GM19452 (cell line): Measurements from ENCODE around the gene CMSS1.

ENCODE experiments used
- ATAC-seq: cut with Tn5 transposase; IDR thresholded peaks from one replicate; pipeline ENCODE4 v1.9.1; 2021; ENCODE audit not compliant: unreplicated experiment

CMSS1 gene

GRCh38 chr3:99899603-99900002 is 81.9 kb downstream of the CMSS1 start:
- no peak for ATAC-seq

- no peak for ATAC-seq
Measured at GRCh38 chr3:99900248-99900647, 82.6 kb downstream of the CMSS1 start.

DNA sequence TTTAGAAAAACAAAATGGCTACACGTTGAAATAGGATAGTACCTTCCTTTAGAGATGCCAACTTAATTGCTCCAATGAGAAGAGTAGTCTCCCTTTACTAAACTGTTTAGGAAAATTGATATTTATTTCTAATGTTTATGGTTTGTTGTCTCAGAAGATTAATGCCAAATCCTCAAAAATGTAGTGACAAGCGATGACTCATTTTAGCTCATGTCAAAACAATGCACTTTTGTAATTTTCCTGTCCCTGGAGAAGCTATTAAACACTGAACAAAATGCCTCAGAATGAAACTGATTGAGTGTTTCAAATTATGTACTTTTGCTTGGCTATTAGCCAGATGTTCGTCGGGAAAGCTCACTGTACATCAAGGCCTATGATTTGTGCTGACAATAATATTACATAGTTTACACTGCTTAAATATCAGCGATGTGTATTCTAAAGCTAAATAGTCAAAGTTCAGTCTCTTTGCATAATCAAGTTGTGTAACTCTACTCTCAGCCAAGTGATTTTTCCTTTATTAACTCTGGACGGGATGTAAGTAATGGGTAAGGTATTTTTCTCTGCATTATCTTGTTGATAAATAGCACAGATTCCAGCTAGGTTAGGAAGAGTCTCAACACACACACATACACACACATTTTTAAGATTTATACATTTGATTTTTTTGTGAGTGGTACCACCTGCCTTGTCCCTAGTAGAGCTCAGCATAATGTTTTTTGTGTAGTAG is 83.7 kb downstream of the CMSS1 start:
- no peak for ATAC-seq

DNA sequence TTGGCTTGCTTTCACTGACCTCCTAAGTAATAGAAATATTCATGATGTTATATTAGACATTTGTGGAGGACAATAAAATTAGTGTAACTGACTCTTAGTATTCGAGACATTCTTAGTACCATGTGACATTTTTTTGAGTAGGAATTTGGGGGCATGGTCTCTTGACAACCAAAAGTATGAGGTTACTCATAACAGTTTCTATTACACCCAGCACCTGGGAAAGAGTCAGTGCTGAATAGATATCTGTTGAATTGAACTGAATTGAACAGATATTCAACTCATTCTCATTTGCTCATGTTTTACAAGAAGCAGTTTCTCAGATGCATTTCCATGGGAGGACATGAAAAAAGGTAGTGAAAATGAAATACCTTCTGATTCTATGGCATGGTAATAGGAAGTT is 84.4 kb downstream of the CMSS1 start:
- no peak for ATAC-seq

DNA sequence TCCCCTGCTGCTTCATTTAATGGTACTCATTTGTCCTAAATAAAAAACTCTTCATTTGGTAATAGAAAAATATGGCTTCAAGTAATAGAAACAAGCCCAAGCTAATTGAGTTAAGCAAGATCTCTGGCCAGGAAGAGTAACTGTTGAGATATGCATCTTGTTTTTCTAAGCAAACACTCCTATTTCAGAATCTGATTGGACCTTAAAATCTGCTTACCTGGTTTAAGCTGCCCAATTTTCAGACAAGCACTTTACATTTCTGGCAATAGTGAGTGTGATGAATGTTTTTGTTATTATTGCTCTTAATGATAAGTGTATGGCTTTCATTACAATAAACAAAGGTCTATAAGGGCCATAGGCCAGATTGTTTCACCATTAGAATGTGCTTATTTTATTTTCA is 86.2 kb downstream of the CMSS1 start:
- ATAC-seq, result no peak

DNA sequence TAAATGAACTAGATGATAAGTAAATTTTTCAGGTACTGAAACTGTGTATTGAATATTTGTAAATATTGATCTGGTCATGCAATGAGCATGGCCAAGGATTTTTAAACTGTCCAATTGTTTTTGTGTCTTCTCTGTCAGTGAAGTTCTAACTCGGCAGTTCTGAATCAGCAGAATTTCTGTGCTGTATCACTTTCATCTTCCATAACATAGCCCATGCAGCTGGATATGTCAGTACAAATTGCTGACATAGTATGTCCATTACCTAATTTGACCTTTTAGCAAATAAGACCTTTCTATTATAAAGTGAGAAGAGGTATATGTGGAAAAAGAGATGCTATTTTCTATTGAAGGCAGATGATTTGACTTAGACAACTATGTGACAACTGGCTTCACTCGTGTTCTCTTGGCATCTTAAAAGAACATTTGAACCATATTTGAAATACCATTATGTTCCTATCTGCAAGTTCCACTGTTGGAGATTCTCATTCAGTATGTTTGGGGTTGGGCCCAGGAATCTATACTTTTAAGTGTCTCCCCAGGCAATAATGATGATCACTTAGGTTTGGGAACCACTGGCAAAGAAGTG is 90.4 kb downstream of the CMSS1 start:
- ATAC-seq, result no peak

DNA sequence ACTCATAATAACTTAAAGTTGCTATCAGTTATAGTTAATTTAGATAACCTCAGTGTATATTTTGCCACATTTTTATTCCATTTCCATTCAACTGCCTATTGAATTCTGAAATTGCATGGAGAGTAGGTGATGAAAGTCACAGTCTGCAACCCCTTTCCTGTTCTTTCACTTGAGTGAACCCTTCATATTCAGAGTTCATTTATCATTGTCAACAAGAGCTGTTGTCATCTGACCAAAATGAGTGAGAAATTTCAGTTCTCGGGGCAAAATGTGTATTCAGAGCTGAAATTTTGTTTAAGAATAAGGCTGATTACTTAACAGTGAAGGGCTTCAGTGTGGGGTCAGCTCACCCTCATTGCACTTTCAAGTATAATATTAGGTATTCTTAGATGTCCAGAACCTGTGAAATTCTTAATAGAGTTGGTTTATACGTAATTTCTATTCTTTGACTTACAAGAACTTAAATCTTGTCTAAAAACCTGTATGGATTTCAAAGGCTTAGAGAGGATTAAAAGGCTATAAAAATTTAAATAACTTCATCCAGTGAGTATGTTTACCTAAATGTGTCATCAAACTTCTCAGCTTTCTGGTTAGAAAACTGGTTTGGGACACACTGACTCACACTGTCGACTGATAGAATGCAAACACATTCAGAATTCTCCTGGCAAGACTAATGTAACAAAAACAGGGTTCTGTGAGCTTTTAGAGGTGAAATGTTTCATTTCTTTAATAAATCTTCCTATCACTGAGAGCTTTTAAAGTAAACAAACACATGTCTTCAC is 92.2 kb downstream of the CMSS1 start:
- ATAC-seq, result no peak

- ATAC-seq, result no peak
Measured at GRCh38 chr3:99910752-99911290, 93.2 kb downstream of the CMSS1 start.

- ATAC-seq, result no peak
Measured at GRCh38 chr3:99911433-99911832, 93.8 kb downstream of the CMSS1 start.

- no peak for ATAC-seq
Measured at GRCh38 chr3:99915906-99916432, 98.3 kb downstream of the CMSS1 start.

GRCh38 chr3:99918715-99919114 is 101.1 kb downstream of the CMSS1 start:
- ATAC-seq, result no peak

GRCh38 chr3:99919694-99920093 is 102.0 kb downstream of the CMSS1 start:
- ATAC-seq, result no peak

GRCh38 chr3:99920481-99921376 is 103.1 kb downstream of the CMSS1 start:
- peak; percentile 53 for ATAC-seq

DNA sequence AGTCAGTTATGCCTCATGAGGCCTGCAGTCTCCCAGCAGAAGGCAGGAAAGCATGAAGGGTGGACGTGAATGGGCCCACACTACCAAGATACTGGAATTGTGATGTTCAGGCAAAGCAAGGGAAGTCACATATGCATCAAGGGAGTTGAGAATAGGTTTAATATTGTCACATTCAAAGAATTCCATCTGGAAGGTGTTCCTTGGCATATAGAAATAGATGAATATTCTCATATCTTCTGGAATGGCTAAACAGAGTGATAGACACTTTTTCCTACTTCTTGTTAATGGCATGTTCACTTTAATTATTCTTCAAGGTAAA is 103.7 kb downstream of the CMSS1 start:
- ATAC-seq, result no peak

DNA sequence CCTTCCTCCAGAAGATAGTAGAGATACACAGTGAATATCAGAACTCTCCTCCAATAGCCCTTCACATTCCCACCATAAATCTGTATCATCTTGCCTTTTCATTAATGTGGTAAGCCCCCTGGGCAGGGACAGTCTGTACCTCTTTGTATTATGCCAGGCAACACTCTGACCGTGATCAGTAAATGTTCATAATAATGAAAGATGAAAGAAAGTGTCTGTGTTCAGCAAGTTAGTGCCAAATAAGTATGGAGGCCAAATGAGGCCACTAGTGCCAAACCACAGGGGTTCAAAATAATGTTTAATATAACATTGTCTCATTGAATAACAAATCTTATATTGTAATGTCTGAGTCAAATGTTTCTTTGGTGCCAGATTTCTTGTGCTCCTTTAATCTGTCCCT is 104.3 kb downstream of the CMSS1 start:
- ATAC-seq, result no peak

DNA sequence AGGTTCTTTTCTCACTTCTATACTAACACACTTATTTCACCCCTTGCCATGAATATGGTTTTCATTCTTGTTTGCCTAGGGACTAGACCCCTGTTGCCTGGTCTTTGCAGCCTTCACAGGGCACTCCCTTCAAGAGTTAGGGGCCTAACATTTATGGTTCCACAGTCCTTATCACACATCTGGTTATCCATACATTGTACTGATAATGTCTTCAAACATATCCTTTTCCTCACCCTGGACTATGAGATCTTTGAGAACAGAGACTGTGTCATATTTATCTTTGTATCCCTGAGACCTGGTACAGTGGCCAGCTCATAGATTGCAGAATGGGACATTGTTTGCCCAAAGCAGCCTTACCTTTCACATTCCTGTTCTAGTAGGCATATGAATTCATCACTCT is 106.2 kb downstream of the CMSS1 start:
- no peak for ATAC-seq

- no peak for ATAC-seq
Measured at GRCh38 chr3:99925584-99926230, 108.0 kb downstream of the CMSS1 start.

DNA sequence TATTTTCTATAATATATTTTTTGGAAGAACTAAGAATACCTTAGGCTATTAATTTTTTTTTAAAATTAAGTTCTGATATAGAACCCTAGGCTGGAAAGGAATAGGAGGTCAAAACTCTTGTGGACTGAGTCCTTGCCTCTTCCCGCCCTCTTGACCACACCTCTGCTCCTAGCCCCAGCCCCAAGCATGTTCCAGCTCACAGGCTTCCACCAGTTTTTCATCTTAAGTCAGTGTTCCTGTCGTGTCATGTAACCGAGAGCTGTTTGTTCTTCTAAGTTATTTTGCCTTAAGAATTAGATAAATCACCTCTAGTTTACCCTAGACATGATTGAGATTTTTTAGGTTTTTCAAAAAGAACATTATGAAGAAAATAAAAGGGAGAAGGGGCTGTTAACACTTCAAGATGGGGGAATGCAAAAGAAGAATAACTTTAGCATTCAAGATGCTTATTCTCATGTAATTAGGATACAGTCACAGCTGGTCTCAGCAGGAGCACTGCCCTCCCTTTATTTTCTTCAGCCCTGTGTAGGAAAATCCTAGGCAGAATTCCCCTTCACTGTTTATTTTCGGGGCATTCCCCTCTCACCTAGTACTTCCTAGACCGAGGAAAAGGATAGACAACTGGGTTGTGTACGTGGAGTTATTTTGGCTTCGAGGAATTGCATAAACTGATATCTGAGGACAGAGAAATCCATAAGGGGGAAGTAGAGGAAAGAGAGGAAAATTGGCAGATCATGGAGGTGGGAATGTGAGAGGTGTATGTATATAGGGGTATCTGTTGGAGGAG is 110.2 kb downstream of the CMSS1 start:
- no peak for ATAC-seq
